ENCODE measurements around the gene VANGL2.

Gene VANGL2

DNA sequence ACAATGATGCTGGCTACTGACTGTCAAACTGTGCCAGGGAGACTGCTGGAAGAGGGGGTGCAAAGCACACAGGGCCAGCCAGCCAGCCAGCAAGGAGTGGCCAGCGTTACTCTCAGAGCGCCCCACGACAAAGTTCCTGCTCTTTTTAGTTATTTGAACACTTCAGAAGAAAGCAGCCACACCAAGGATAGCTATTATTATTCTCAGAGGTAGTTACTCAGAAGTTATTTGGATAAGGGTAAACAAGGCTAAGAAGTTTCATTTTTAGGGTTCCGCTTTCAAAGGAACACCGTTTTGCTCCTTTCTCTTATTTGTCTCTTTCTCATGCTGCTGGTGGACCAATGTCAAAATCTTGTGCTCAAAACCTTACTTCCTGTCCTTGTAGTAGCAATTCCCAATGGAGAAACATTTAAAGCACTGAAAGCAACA lies 59.9 kb downstream of the VANGL2 start:
- TF ChIP-seq, protein P1, sequence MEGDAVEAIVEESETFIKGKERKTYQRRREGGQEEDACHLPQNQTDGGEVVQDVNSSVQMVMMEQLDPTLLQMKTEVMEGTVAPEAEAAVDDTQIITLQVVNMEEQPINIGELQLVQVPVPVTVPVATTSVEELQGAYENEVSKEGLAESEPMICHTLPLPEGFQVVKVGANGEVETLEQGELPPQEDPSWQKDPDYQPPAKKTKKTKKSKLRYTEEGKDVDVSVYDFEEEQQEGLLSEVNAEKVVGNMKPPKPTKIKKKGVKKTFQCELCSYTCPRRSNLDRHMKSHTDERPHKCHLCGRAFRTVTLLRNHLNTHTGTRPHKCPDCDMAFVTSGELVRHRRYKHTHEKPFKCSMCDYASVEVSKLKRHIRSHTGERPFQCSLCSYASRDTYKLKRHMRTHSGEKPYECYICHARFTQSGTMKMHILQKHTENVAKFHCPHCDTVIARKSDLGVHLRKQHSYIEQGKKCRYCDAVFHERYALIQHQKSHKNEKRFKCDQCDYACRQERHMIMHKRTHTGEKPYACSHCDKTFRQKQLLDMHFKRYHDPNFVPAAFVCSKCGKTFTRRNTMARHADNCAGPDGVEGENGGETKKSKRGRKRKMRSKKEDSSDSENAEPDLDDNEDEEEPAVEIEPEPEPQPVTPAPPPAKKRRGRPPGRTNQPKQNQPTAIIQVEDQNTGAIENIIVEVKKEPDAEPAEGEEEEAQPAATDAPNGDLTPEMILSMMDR (IDR thresholded peaks at IDR 0.05; ENCODE audit: low read depth, low read length), result no peak
- H3K4me3 ChIP-seq (ENCODE audit: low read depth, low read length), result no peak overlapping the region

DNA sequence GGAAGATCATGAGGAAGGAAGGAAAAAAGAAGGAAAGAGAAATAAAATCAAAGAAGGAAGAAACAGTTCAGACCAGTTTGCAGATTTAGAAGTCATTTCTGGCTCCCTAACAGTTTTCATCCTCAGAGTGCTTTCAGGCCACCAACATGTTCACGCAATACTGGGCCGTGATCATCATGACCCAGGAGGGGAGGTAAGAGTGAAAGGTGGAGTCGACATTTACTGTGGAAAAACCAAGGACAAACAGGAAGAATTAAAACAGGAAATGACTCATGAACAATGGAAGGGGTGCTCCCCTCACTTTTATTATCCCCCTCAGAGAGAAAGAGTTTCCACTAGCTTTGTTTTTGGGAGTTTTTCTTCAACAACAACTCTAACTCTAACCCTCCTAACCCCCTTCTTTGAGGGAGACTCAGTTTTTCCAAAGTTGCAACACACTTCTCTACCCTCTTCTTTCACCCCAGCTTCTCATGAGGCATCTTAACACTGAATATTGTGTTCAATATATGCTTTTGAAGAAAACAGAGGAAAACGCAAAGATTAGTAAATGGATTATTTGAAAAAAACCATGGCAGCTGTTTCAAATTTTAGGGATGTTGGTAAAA lies 60.4 kb downstream of the VANGL2 start:
- no peak overlapping the region for H3K4me3 ChIP-seq (ENCODE audit: low read depth, low read length)
- TF ChIP-seq, protein P1 (IDR thresholded peaks at IDR 0.05; ENCODE audit: low read depth, low read length), result no peak

DNA sequence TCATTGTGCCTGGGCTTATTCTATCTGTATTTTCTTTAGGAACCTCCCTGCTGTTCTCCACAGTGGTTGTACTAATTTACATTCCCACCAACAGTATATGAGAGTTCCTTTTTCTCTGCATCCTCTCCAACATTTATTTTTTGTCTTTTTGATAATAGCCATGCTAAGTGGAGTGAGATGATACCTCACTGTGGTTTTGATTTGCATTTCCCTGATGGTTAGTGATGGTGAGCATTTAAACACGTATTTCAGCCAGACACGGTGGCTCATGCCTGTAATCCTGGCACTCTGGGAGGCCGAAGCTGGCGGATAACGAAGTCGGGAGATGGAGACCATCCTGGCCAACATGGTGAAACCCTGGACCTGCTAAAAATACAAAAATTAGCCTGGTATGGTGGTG lies 64.8 kb downstream of the VANGL2 start:
- TF ChIP-seq, protein P1 (IDR thresholded peaks at IDR 0.05; ENCODE audit: low read depth, low read length), result no peak

DNA sequence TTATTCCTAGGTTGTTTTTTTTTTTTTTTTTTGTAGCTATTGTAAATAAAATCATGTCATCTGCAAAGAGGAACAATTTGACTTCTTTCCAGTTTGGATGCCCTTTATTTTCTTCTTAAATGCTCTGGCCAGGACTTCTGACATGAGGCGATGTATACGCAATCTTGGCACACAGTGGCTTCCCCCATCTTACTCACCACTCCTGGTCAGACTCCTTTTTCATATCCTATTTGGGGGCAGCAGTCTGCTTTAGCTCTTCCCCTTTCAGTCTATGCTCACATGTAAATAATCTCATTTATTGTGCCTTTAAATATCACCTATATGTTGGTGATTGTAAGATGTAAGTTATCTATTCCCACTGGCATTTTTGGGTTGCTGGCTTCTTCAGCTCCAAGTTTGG lies 66.6 kb downstream of the VANGL2 start:
- no peak overlapping the region for H3K4me3 ChIP-seq (ENCODE audit: low read depth, low read length)
- TF ChIP-seq, protein P1 (IDR thresholded peaks at IDR 0.05; ENCODE audit: low read depth, low read length), result no peak

More for the DNA sequence above, 64.8 kb downstream of the VANGL2 start:
- H3K4me3 ChIP-seq (ENCODE audit: low read depth, low read length), result no peak overlapping the region

DNA sequence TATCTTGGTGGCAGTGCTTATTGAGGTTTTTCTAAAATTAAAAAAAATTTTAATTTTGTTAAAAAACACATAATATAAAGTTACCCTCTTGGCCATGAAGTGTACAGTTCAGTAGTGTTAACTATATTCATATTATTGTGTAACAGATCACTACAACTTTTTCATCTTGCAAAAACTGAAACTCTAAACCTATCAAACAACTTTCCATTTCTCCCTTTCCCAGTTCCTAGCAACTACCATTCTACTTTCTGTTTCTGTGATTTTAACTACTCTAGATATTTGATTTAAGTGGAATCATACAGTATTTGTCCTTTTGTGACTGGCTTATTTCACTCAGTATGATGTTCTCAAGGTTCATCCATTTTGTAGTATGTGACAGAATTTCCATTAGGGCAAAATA lies 67.2 kb downstream of the VANGL2 start:
- TF ChIP-seq, protein P1 (IDR thresholded peaks at IDR 0.05; ENCODE audit: low read depth, low read length), result no peak
- no peak overlapping the region for H3K4me3 ChIP-seq (ENCODE audit: low read depth, low read length)

DNA sequence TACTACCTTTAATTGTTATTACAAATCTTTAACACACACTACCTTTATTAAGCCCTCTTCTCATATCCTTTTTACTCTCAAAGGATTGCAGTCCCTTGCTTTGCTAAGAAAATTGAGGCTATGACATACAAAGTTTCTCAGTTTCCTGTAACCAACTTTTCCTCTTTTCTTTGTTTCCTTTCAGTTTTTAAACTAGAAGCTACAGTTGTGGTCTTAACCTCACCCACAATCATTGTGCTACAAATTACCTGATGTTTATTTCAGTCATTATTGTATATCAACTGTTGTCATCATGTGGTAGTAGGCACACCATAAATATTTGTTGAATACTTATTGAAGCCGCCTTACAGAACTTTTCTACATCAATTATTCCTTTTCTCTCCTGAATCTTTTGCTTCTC lies 70.9 kb downstream of the VANGL2 start:
- no peak overlapping the region for H3K4me3 ChIP-seq (ENCODE audit: low read depth, low read length)
- TF ChIP-seq, protein P1 (IDR thresholded peaks at IDR 0.05; ENCODE audit: low read depth, low read length), result no peak

DNA sequence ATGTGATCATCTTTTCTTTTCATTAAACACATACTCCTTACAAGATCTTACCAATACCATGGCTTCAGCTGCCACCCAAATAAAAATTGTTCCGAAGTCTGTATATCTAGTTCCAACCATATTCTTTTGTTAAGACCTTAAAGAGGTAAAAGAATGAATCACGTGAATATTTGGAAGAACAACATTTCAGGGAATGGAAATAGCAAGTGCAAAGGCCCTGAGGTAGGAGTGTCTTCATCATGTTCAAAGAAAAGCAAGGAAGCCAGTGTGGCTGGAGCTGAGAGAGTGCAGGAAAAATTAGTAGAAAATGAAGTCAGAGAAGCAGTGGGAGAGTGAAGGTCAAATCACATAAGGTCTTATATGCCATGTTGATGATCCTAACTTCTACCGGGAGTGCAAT lies 71.7 kb downstream of the VANGL2 start:
- TF ChIP-seq, protein P1 (IDR thresholded peaks at IDR 0.05; ENCODE audit: low read depth, low read length), result no peak
- H3K4me3 ChIP-seq (ENCODE audit: low read depth, low read length), result no peak overlapping the region

Measured in WI38 (cell line).